ENCODE measurements around the gene PAX7. TPM values are rescaled to one million over a fixed set of nuclear protein-coding genes. Genes with fewer than 3 reads are reported as not detected.

PAX7 gene
- total and polyA plus RNA-seq, 9 of the 15 experiments (the other 6 are each of a cell fraction or from before 2014, with no cell fraction given) = not detected

- H2AFZ ChIP-seq (ENCODE audit: low read depth, low read length) = no peak overlapping the region
- no peaks in the 10 kb centered on the region for H3K36me3 ChIP-seq (ENCODE audit: control insufficient read depth, insufficient read depth, low read length)
- CTCF ChIA-PET (ENCODE audit: low intra/inter-chr PET ratio) = no interaction called here
- H3K79me2 ChIP-seq (ENCODE audit: control insufficient read depth, insufficient read depth, low read length) = no peaks in the 10 kb centered on the region
- no TSS peak for BruUV-seq (replicated peaks)
- ATAC-seq = no peak
- no peak for DNase-seq (ENCODE audit: extremely low read depth in 1 of 4, low spot score in 3 of 4)
- no peaks in the 10 kb centered on the region; a peak in 1 of 5 replicates for H3K4me1 ChIP-seq (replicated peaks in 1 of 2; ENCODE audit: control insufficient read depth in 2 of 2, insufficient read depth in 2 of 2, low read length in 2 of 2)
- no peak overlapping the region for H3K4me2 ChIP-seq (ENCODE audit: insufficient read depth, low read length)
- H3K27me3 ChIP-seq (ENCODE audit: control insufficient read depth in 2 of 2, insufficient read depth in 2 of 2, low read length in 2 of 2) = peaks cover 5 to 17% of the 10 kb centered on the region in 2 experiments; a peak in 4 of 5 replicates
- no peak overlapping the region for H3K4me3 ChIP-seq
- no peak overlapping the region for H3K9ac ChIP-seq (ENCODE audit: insufficient read depth in 1 of 2, low read depth in 2 of 2, low read length in 2 of 2)
- FAIRE-seq = no peak
- intact Hi-C loops (cut with micrococcal nuclease) = no loop called here
- POLR2A ChIA-PET = interaction anchor here (0.9 to 1.0 kb wide), 2 partner anchors 13 to 91 kb away, joined by 3 read pairs; no protein-coding TSS in a partner anchor
- no peak overlapping the region for H3K27ac ChIP-seq (ENCODE audit: extremely low read depth, low read depth, low read length)
- in situ Hi-C loops (cut with MboI) = no loop called here
- no peaks in the 10 kb centered on the region for H3K9me3 ChIP-seq (replicated peaks; ENCODE audit: control insufficient read depth, insufficient read depth, low read depth, low read length)
- H4K20me1 ChIP-seq (replicated peaks; ENCODE audit: control insufficient read depth, insufficient read depth, low read length) = 0 out of 2 replicates have a peak, but pooled peaks cover 3% of the 10 kb centered on the region
- 1% methylated on average over 10 of the region's 10 CpGs for WGBS (ENCODE audit: insufficient coverage, low coverage, missing lambda C conversion rate)
- no peaks in the 10 kb centered on the region for H3K9me1 ChIP-seq (ENCODE audit: control insufficient read depth, insufficient read depth, low read length)
- no peak for TF ChIP-seq ARID4B (CRISPR knock-in tag; IDR thresholded peaks at IDR 0.05)
- TF ChIP-seq ZEB2 (IDR thresholded peaks at IDR 0.05) = no peak
- no peak for TF ChIP-seq ZNF174 (CRISPR knock-in tag; IDR thresholded peaks at IDR 0.05)
- TF ChIP-seq RFX1 (IDR thresholded peaks at IDR 0.05) = no peak
- no peak for TF ChIP-seq EHMT2 (IDR thresholded peaks at IDR 0.05)
- no peak for TF ChIP-seq SLC30A9 (CRISPR knock-in tag; IDR thresholded peaks at IDR 0.05)
- peak; percentile 72; the same call in 1 of the 2 replicates for TF ChIP-seq TEAD4 (IDR thresholded peaks at IDR 0.05; ENCODE audit: low read length)
- no peak for TF ChIP-seq TEAD4 (CRISPR knock-in tag; IDR thresholded peaks at IDR 0.05; ENCODE audit: borderline replicate concordance)
- TF ChIP-seq FOSL1 (tag; conservative IDR thresholded peaks at IDR 0.05) = no peak
- TF ChIP-seq ZKSCAN3 (CRISPR knock-in tag; IDR thresholded peaks at IDR 0.05) = no peak
- no peak for TF ChIP-seq MLX (CRISPR knock-in tag; conservative IDR thresholded peaks at IDR 0.05)
- TF ChIP-seq ZNF324 (CRISPR knock-in tag; IDR thresholded peaks at IDR 0.05) = no peak
- no peak for TF ChIP-seq TGIF2 (CRISPR knock-in tag; IDR thresholded peaks at IDR 0.05)
- no peak for TF ChIP-seq KDM1A (IDR thresholded peaks at IDR 0.05)
- TF ChIP-seq ID3 (CRISPR knock-in tag; IDR thresholded peaks at IDR 0.05) = no peak
- no peak for TF ChIP-seq ID3 (tag; IDR thresholded peaks at IDR 0.05)
- no peak for TF ChIP-seq MITF (IDR thresholded peaks at IDR 0.05)
- no peak for TF ChIP-seq ATF7 (IDR thresholded peaks at IDR 0.05)
Observed at GRCh38 chr1:18748435-18748834, 117.8 kb downstream of the PAX7 start.
